HG03354 (cell line): Measurements from ENCODE around the gene CDR2.
"Not testable (repeated sequence)": the region's sequence is repeated elsewhere in the genome, so short reads cannot be mapped to it uniquely, and the experiment has no call there.

Experiments used
- ATAC-seq: cut with Tn5 transposase; IDR thresholded peaks from one replicate; pipeline ENCODE4 v1.9.1; 2021; ENCODE audit warnings: mild to moderate bottlenecking; ENCODE audit not compliant: unreplicated experiment, poor library complexity, severe bottlenecking

Gene CDR2

GRCh38 chr16:22355487-22355908 is 18.9 kb downstream of the CDR2 start:
- peak; percentile 30 for ATAC-seq

DNA sequence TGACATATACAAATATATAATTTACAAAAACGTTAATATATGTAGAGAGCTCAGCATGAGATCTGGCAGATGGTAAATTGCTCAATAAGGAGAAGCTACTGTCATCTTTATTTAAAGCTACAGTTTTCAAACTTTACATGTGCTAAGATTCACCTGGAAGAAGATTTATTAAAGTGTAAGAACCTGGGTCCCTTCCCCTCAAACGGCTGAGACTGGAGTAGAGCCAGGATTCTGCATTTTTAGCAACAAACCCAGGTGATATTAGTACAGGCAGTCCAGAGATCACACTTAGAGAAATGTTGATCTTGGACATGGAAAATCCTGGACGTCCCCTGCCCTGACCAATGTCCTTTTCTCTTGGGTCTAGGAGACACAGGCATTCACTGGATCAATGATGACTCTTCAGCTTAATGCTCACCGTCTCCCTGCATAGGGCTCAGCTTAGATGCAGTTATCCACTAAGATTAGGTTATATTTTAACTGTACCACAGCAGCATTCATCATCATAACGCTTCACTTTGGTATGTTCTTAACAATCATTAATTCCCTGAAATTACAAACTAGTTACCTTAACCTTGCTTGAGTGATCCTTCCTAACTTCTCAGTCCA is 20.4 kb downstream of the CDR2 start:
- ATAC-seq, result no peak

- no peak for ATAC-seq
Measured at GRCh38 chr16:22353191-22353919, 21.1 kb downstream of the CDR2 start.

DNA sequence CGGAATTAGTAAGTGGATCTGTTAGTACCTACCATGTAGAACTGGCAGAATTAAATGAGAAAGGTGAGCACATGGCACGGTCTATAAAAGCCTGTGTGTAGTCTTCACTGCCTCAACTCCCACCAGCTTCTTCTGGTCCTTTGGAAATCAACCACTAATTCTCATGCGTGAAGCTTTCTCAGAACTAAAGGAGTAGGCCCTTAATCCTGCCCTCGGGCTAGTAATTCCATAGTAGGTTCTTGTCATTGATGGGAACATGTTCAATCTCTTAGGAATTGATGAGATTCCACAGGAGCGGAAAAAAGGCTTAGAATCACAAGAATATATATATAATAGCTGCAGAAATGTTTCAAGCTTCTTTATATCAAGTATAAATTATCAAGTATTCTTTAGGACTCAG is 21.7 kb downstream of the CDR2 start:
- ATAC-seq, result no peak

GRCh38 chr16:22352140-22352539 is 22.3 kb downstream of the CDR2 start:
- ATAC-seq, result no peak

- not testable (repeated sequence) for ATAC-seq
Measured at GRCh38 chr16:22351017-22351416, 23.4 kb downstream of the CDR2 start.

- no peak for ATAC-seq
Measured at GRCh38 chr16:22348291-22348690, 26.1 kb downstream of the CDR2 start.

DNA sequence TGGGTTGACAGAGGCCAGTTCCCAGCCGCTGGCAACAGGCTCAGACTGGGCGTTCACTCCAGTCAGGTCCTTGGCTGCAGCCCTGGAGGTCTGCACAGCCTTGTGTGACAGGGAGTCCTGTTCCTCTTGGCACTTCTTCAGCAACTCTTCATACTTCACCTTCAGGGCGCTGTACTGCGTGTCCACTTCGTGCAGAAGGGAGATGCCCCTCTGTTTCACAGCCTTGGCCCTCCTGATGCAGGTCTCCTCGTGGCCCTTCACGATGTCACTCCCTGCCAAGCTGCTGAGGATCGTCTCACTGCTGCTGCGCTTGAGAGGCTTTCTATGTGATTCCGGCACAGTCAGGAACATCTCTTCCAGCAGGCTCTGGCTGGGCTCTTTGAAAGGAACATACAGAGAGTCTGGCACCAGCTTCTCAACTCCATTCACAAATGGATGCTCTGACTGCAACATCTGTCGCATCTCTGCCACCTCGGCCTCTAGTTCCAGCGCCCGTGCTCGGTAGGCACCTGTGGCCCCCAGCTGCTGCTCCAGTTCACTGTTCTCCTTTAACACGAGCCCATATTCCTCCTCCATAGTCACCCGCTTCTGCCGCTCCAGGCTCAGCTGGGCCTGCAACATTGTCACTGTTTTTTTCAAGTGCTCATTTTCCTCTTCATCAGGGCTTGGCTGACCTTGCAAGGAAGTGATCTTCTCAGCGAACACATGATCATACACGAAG is 27.2 kb downstream of the CDR2 start:
- ATAC-seq, result no peak

- no peak for ATAC-seq
Measured at GRCh38 chr16:22346483-22346882, 27.9 kb downstream of the CDR2 start.

- no peak for ATAC-seq
Measured at GRCh38 chr16:22342082-22342481, 32.3 kb downstream of the CDR2 start.

DNA sequence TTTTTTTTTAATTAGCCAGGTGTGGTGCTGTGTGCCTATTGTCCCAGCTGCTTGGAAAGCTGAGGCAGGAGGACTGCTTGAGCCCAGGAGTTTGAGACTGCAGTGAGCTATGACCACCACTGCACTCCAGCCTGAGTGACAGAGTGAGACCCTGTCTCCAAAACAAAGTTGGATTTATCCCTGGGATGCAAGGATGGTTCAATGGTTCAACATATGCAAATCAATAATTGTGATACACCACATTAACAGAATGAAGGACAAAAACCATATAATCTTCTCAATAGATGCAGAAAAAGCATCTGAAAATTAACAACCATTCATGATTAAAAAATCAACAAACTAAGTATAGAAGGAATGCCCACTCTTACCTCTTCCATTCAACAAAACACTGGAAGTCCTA is 33.5 kb downstream of the CDR2 start:
- no peak for ATAC-seq

- no peak for ATAC-seq
Measured at GRCh38 chr16:22337849-22338635, 36.4 kb downstream of the CDR2 start.

DNA sequence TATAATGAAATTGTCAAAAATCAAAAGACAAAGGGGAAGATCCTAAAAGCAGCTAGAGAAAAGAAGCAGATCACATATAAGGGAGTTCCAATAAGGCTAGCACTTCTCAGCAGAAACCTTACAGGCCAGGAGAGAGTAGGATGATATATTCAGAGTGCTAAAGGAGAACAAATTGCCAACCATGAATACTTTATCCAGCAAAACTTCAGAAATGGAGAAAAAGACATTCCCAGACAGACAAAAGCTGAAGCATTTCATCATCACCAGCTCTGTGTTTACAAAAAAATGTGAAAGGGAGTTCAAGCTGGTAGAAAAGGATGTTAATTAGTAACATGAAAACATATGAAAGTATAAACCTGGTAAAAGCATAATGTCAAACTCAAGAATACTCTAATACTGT is 37.4 kb downstream of the CDR2 start:
- no peak for ATAC-seq

- ATAC-seq, result no peak
Measured at GRCh38 chr16:22336581-22336980, 37.8 kb downstream of the CDR2 start.

- ATAC-seq, result no peak
Measured at GRCh38 chr16:22335668-22336246, 38.7 kb downstream of the CDR2 start.

DNA sequence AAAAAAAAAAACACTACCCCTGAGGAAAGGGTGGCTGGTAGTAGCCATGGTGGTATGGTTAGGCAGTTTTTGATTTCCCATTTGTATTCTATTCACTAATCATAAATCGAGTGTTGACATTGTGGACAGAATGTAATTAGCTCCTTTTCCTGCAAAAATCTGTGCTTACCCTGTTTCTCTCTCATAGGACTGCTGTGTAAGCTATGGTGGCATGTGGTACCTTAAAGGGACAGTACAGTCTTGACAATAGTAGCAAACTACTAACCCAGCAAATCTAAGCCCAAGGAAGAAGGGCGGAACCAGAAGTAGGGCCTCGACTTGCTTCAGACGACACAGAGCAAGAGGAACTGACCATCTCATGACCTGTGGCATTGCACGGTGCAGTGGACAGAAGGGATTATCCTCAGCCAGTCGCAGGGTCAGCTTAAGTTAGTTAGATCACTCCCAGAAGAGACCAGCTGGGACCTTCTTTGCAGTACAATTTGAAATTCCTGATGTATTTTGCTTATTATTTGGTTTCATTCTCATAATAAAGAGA is 40.9 kb downstream of the CDR2 start:
- ATAC-seq, result no peak

DNA sequence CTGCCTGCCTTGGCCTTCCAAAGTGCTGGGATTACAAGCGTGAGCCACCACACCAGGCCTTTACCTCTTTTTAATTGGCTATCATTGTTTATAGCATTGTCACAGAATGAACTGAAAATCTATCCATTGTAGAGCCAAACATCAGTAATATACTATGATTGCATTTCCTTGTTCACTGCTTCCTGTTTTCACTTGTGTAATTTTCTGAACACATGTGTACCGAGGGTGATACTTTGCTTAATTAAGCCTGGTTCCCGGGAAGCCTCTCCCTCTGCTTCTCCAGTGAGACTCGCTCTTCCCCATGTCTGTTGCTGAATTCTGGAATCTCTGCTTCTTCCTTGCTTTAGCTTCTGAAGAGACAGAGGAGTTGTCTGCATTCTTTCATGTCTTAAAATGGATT is 44.1 kb downstream of the CDR2 start:
- no peak for ATAC-seq

DNA sequence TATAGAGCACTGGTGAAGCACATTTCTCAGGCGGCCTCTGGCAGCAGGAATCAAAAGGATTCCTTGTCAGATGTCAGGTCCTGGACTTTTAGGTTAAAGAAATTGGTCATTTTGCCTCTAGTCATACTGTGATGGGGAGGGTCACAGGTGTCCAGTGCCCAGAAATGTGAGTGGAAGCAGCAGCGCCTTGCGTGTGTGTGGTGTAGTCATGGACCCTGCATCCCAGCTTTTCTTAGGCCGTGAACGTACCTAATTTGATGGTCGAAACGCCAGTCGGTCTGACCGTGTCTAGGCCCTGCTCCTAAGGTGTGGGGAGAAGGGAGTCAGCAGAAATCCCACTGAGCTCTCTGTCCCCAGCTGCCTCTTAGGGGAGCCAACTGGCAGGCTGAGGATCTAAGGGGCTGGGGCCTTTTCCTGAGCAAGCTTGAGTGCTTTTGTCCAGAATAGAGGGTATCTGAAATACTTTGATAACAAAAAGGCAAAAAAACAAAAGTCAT is 45.2 kb downstream of the CDR2 start:
- ATAC-seq, result no peak

DNA sequence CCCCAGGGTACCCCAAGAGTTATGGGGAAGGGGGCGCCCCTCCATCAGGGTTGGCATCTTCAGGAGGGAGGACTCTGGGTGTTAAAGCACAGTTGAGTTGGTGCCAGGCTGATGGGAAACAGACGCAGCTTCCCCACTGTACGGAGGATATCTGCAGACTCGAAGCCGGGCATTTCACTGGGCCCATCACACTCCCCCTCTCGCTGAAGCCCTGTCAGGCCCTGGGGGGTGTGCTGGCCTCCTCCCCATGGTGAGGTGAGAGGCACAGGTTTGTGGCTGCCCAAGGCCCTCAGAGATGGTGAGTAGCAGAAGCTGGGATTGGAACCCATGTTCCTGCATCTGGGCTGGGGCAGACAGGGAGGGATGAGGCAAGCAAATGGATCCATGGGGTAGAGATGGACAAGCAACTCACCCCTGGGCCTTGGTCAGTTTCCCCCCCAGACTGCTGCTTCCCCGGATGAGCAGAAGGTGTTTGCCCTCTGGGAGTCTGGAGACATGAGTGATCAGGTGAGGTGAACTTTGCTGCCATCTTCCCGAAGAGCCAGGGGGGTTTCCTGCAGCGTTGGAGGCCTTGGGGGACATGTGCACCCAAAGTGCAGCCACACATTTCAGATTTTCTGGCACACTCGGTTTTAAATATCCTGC is 46.2 kb downstream of the CDR2 start:
- ATAC-seq, result no peak
